NCI-H1105 treated with DMSO at 0.1 percent for 48 hours (cell line): Measurements from ENCODE around the gene MAPK4.

Source experiments
- DNase-seq: peaks from one replicate; lab custom pipeline; 2025; lab: John Stamatoyannopoulos, UW

The MAPK4 gene

GRCh38 chr18:50623694-50624352 is 63.9 kb downstream of the MAPK4 start:
- no peak for DNase-seq

- no peak for DNase-seq
Observed at GRCh38 chr18:50624981-50625380, 65.1 kb downstream of the MAPK4 start.

- DNase-seq = no peak
Observed at GRCh38 chr18:50626317-50626716, 66.4 kb downstream of the MAPK4 start.

GRCh38 chr18:50627594-50628532 is 68.0 kb downstream of the MAPK4 start:
- no peak for DNase-seq

DNA sequence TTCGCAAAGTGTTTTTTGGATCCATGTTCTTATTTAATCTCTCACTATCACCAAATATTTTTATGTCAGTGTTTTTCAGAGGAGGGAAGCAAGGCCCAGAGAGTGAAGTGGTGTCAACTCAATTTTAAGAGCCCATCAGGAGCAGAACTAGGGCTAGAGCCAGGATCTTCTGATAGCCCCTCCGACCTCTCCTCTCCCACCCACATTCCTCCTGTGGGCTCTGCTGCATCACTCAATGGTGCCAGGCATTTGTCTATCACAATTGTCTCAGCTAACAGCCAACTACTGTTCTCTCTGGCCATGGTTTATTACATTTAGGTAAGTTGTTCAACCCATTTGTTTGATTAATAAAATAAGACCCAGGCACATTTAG is 68.6 kb downstream of the MAPK4 start:
- DNase-seq = no peak

GRCh38 chr18:50629148-50629631 is 69.3 kb downstream of the MAPK4 start:
- peak; percentile 98 for DNase-seq

- no peak for DNase-seq
Observed at GRCh38 chr18:50630895-50631294, 71.0 kb downstream of the MAPK4 start.

GRCh38 chr18:50632895-50633515 is 73.1 kb downstream of the MAPK4 start:
- DNase-seq = no peak

DNA sequence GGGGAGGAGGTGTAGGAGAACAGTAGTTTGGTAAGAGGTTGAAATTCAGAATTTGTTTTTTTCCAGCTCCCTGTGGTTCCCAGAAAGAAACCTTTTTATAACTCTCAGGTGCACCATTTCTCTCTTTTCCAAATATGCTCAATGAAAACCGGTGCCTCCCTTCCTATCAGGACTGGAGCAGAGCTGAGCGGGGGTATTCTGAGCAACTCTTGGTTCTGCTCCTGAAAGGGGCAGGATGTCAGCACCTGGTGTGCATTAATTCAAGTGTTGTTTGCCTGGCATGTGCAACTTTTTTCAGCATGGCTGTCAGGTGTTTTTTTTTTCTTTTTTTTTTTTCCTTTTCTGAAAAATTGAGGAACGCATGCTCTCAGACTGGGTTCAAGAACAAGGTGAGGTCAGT is 74.1 kb downstream of the MAPK4 start:
- DNase-seq = peak; percentile 57

DNA sequence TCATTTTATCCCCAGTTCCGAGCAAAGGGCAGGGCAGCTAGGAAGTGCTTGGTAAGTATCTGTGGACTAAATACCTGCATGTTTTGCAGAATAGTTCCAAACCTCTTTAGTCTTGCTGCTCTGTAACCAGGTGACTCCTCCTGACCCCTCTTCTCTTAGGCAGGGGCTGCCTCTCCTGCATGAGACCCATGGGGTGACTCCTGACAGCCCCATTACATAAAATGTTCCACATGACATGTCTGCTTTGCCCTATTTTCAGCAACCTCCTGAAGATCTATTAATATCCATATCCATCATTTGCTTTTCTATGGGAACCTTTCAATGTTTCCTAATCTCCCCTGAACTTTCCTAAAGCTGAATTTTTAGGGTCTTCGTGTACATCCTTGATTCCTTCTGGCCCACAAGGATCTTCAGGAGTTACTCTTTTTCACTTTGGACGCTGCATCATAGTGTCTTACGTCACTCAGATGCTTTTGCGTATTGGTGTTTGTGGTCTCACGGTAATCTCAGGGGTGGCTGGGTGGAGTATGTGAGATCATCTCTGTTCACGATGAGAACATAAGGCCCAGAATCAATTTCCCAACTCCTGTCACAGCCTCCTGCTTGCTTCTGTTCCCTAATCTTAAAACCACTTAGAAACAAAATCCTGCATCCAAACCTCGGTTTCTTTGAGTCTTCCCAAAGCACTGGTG is 76.6 kb downstream of the MAPK4 start:
- no peak for DNase-seq

DNA sequence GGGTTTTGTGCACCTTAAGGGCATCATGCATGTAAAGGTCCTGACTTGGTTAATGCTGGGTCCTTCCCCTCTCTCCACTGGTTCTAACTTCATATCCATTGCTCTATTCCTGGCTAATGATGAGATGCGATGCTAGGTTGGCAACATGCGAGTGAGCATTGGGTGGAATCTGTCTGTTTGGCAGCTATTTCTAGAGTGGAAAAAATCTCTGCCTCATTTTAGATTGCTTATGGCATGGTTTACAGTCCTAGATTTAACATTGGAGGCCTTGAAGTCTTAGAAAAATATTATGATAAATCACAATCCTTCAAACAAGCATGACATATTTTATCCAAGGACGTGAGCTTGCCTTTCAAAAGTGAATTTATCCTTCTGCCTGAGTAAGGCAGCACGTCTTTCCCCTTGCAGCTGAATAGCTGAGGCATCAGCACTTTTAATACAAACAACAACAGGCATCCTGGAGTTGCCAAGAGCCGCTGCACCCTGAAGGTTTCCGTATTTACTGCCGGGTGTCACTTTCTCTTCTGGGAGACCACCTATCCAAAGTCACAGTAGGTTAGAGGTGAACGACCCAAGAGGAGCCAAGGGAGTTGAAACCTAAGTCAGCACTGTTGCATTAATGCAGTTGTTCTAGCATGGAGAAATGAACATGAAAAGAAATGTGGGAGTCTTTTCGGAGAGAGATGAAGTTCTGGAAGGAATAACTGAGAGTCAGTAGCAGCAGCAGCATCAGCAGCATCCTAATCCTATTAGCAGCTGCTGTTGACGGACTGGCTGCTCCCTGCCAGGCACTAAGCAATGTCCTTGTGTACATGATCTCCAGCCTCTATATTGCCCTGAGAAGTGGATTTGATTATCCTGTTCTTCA is 78.4 kb downstream of the MAPK4 start:
- no peak for DNase-seq

- peak; percentile 58 for DNase-seq
Observed at GRCh38 chr18:50638884-50639420, 79.1 kb downstream of the MAPK4 start.

DNA sequence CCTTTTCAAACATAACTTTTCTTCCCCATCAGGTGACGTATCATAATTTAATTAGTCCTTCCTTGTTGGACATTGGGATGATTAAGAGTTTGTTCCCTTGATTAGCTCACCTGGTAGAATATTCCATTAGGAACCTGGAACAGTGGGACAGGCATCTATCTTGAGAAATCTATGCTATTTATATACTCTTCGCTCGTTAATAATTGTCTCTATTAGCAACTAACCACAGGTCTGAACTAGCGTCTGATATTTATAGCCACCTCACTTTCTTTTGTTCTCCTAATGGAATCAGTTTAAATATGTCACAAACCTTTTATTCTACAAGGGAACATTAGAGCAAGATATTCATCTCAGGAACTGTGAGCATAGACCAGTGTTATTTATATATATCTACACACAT is 79.8 kb downstream of the MAPK4 start:
- peak; percentile 11 for DNase-seq

- no peak for DNase-seq
Observed at GRCh38 chr18:50642439-50642838, 82.6 kb downstream of the MAPK4 start.

- no peak for DNase-seq
Observed at GRCh38 chr18:50644146-50644545, 84.3 kb downstream of the MAPK4 start.

DNA sequence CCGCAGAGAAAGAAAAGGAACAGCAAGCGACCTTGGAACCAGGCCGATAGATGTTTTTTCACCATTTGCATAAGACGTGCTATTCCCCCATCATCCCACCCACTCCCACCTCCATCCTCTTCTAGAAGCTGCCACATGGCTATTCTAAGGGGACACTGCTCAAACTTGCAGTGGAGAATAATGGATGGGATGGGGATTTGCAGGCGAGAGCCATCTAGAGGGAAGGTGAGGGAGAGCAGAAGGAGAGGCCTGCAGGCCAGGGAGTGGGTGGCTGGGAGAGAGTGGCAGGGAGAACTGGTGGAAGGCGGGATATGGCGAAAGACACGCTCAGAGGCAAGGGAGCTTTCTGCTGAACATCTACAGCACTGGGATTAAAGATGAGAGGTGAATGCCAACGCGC is 84.9 kb downstream of the MAPK4 start:
- peak; percentile 14 for DNase-seq

DNA sequence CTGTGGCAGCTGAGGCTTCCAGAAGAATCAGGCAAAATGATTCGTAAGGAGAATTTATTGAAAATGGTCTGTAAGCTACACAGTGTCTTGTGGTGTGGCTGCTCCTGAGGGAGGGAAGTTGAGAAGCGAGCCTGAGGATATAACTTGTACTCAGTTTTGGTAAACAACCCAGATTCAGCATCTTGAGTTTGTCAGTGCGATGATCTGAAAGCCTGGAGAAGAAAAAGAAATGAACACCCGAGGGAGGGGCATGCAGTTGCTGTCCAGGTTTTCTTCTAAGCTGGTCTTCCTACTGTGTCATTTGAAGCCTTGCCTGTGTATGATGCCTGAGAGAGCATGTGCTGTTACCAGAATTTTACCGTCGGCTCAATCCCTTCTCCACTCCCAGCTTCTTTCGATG is 87.3 kb downstream of the MAPK4 start:
- DNase-seq = no peak

DNA sequence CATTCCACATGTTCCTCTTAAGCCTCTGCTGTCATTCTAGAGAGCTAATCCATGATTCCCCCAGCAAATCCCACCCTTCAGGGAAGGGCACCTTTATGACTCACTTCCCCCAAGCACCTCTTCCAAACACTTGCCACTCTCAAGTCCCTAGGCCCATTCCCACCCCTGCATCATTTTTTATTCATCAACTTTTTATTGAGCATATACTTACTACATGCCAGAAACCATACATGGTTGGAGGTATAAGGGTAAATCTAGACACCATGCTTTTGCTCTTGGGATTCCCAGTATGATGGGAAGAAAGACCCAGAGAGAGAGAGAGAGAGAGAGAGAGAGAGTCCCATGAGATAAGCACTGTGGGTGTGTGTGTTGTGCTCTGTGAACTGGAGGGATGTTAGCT is 87.9 kb downstream of the MAPK4 start:
- DNase-seq = no peak

GRCh38 chr18:50649821-50650220 is 89.9 kb downstream of the MAPK4 start:
- DNase-seq = no peak

DNA sequence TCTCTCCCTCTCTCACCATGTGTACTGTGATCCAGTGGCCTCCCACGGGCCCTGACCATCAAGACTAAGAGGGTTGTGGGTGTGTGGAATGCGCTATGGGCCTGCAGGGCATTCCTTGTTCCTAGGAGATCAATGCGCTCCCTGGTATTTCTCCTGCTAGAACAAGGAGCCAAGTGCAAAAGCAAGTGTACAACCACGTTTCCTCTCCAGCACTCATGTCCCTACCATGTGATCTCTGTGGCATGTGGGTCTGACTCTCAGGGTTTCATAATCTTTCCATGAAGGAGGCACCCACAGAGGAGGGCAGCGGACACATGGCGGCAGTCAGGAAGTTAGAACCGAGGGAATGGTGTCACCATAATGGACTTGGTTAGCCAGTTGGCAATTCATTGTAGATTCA is 91.4 kb downstream of the MAPK4 start:
- no peak for DNase-seq
